GM18907 (cell line): ENCODE results near the gene WBP1L.
"Not testable (repeated sequence)": the region's sequence is repeated elsewhere in the genome, so short reads cannot be mapped to it uniquely, and the experiment has no call there.

Experiments
- ATAC-seq: cut with Tn5 transposase; IDR thresholded peaks from one replicate; pipeline ENCODE4 v1.9.1; 2021; ENCODE audit warnings: mild to moderate bottlenecking, moderate library complexity; ENCODE audit not compliant: unreplicated experiment

The WBP1L gene

GRCh38 chr10:102758240-102758932, 14.6 kb downstream of the WBP1L start:
- ATAC-seq, result no peak

DNA sequence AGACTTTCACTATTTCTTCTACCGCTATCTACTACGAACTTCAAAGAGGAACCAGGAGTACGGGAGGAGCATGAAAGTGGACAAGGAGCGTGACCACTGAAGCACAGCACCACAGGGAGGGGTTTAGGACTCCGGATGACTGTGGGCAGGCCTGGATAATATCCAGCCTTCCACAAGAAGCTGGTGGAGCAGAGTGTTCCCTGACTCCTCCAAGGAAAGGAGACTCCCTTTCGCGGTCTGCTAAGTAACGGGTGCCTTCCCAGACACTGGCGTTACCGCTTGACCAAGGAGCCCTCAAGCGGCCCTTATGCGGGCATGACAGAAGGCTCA, 15.2 kb downstream of the WBP1L start:
- not testable (repeated sequence) for ATAC-seq

GRCh38 chr10:102759497-102760210, 15.9 kb downstream of the WBP1L start:
- no peak for ATAC-seq

GRCh38 chr10:102761981-102762380, 18.2 kb downstream of the WBP1L start:
- ATAC-seq, result no peak

DNA sequence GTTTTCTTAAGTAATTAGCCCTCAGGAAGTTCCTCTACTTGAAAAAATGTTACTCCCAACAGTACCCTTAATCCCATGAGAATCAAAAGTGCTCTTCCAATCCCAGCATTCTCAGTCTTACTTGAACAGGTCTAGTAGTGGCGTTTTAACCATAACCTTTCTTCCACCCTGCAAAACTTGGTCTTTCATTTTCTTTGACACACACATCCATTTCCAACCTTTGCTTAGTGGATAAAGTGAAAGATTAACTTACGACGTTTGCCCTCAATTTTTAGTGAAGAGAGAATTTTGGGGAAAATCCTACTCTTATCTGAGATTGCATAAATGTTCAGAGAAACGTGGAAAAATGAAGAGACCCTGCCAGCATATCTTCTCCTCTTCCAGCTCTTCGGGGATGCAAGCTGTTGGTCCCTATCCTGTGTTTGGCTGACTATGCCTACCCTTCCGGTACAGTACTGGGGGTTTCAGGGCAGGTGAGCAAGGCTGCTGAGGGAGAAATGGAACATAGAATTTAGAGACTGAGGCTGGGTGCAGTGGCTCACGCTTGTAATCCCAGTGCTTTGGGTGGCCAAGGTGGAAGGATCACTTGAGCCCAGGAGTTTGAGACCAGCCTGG, 18.8 kb downstream of the WBP1L start:
- ATAC-seq, result no peak

- ATAC-seq, result no peak
These were observed 19.4 kb downstream of the WBP1L start for GRCh38 chr10:102763037-102763607.

GRCh38 chr10:102764470-102765161, 20.9 kb downstream of the WBP1L start:
- no peak for ATAC-seq

GRCh38 chr10:102765336-102765735, 21.6 kb downstream of the WBP1L start:
- ATAC-seq, result no peak

DNA sequence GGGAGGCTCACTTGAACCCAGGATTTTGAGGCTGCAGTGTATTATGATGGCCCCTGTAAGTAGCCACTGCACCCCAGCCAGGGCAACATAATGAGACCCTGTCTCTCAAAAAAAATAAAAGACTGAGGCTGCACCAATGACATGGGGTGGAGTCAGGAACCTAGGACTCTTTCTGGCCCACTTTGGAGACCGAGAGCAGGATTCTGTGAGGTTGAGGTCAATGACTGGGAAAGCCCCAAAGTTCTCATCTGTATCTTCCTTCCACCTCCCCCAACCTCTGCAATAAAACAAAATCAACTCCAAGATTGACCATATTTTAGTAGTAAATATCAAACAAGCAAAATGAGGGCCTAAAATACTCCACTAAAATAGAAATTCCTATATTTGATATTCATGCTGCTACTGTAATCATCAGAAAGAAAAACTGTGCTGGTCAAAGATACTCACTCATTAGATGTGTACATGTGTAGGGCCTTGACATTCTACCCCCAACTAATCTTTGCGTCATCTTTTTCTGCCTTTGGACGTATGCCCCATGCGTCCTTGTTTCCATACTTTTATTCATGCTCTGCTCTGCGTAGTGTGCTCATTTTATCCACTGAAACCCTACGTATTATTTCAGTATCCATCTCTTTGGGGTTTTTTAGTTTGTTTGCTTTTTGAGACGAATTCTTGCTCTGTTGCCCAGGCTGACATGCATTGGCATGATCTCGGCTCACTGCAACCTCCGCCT, 23.8 kb downstream of the WBP1L start:
- no peak for ATAC-seq

GRCh38 chr10:102769375-102770107, 25.8 kb downstream of the WBP1L start:
- ATAC-seq, result no peak

- no peak for ATAC-seq
These were observed 26.3 kb downstream of the WBP1L start for GRCh38 chr10:102770108-102770482.

DNA sequence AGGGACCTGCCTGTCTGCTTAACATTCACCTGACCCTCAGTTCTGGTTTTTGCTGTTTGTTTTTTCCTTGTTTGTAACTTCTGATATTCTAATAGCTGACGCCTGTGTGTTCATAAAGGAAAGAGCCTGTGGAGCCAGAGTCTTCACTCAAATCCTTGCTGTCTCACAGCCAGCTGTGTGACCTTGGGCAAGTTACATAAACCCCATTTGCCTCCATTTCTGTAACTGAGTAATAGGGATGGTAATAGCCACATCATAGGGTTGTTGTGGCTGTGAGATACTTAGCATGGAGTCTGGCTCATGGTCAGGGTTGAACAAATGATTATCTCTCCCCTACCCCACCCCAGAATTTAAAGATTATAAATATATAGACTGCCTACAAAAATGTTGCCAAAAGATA, 27.0 kb downstream of the WBP1L start:
- ATAC-seq, result no peak

GRCh38 chr10:102773320-102773719, 29.6 kb downstream of the WBP1L start:
- no peak for ATAC-seq

DNA sequence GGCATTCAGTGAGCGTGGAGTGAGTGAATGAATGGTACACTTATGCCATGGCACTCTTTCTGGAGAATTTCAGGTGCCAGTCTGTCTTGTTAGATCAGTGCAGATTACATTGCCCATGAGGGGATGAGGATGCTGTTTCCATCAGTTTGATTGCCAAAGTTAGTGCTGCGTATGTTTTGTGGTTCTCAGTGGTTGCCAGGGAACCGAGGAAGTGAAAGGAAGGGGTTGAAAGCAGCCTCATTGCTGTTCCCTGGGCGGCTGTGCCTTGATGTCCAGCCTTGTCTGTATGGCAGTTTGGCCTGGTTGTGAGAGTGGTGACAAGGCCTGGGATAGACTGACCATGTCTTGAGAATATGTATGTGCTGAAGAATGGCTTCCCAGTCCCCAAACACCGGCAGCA, 30.2 kb downstream of the WBP1L start:
- ATAC-seq, result no peak

GRCh38 chr10:102775201-102775934, 31.6 kb downstream of the WBP1L start:
- no peak for ATAC-seq

GRCh38 chr10:102775935-102776669, 32.4 kb downstream of the WBP1L start:
- ATAC-seq, result no peak

GRCh38 chr10:102776779-102777456, 33.2 kb downstream of the WBP1L start:
- no peak for ATAC-seq
